ENCODE data around the gene ZC3H18. TPM values are rescaled to one million over a fixed set of nuclear protein-coding genes. Genes with fewer than 3 reads are reported as not detected.

The ZC3H18 gene
- total and polyA plus RNA-seq, 5 donors from 2014 or later = 10.9 to 162 (median 13.6) TPM

DNA sequence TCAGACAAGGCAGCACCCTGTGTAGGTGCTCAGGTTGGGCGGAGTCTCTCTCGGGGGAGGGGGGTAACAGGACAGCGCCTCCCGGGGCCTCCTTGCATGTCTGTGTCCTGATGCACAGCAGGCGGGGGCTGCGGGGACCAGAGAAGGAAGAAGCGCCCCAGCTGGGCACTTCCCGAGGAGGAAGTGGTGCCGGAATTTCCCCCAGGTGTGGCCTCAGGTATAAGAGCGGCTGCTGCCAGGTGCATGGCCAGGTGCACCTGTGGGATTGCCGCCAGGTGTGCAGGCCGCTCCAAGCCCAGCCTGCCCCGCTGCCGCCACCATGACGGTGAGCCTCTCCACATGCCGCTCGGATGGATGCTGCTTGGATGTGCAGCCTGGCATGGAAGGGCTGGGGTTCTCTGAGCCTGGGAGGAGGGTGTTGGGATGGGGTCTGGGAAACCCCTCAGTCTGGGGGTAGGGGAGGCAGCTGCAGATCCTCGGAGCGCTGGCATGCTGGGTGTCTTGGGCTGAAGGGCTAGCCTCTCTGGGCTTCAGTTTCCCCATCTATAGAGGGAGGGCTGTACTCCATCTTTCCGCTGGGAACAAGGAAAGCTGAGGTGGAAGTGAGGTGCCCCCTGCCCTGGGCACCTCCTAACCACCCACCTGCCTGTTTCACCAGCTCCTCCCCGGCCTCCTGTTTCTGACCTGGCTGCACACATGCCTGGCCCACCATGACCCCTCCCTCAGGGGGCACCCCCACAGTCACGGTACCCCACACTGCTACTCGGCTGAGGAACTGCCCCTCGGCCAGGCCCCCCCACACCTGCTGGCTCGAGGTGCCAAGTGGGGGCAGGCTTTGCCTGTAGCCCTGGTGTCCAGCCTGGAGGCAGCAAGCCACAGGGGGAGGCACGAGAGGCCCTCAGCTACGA is 68.4 kb downstream of the ZC3H18 start, which contains the start of gene IL17C:
TSS of gene IL17C (plus strand) at position 250 of the 908 bp plus-strand sequence. CDS start at position 320, 70 bp downstream.
- no peaks in the 10 kb centered on the region for H3K9me3 ChIP-seq (ENCODE audit: control insufficient read depth in 2 of 2, low read length in 2 of 2)
- Mint-ChIP-seq H3K4me3 (peak within 1 kb of the TSS; percentile 29 to 90 (median 56)), H3K4me1 (peaks cover 8 to 42% (median 16%) of the 10 kb centered on the region in 4 donors), H3K27me3 (peaks cover 34% of the 10 kb centered on the region), H3K27ac (peak within 1 kb of the TSS in 2 of 3 donors; percentile 21 to 54), H3K36me3 (no peaks in the 10 kb centered on the region), H3K9me3 (peaks cover 0 to 4% (median 0%) of the 10 kb centered on the region in 7 donors)
- no peak within 1 kb of the TSS for H3K4me3 ChIP-seq (ENCODE audit: low read depth, low read length)
- H3K27me3 ChIP-seq (ENCODE audit: control insufficient read depth, insufficient read depth, low read length) = no peaks in the 10 kb centered on the region
- peaks cover 5% of the 10 kb centered on the region for H3K36me3 ChIP-seq (ENCODE audit: control insufficient read depth, insufficient read depth, low read length)
- H3K4me1 ChIP-seq (ENCODE audit: control insufficient read depth, insufficient read depth, low read length, poor library complexity, severe bottlenecking) = peaks cover 58% of the 10 kb centered on the region
- H3K27ac ChIP-seq (ENCODE audit: insufficient read depth, low read length, poor library complexity, severe bottlenecking) = no peak within 1 kb of the TSS
- ATAC-seq (ENCODE audit: low read depth in 2 of 2) (no peak), DNase-seq (peak in 1 of 3 donors; percentile 30)

DNA sequence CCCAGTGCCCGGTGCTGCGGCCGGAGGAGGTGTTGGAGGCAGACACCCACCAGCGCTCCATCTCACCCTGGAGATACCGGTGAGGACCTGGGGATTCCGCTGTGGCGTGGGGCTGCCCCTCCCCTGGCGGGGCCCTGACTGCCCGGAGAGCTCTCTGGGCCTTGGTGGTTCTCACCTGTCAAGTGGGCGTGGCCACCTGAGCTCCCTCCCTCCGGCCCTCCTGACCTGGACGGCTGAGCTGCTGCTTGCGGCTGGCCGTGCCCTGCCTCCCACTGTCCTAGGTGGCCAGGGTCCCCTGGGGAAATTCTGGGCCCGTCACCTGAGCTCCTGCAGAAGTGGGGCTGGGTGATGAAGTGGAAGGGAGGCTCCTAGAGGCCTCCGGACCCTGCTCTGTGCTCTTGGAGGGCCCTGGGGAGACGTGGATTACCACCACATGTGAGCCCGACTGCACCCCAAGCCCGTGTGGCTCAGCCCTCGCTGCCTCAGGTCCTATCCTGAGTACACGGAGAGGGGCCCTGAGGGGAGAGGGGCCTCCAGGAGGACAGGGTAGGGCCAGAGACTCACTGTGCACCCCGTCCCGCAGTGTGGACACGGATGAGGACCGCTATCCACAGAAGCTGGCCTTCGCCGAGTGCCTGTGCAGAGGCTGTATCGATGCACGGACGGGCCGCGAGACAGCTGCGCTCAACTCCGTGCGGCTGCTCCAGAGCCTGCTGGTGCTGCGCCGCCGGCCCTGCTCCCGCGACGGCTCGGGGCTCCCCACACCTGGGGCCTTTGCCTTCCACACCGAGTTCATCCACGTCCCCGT is 69.2 kb downstream of the ZC3H18 start:
- H3K4me3 Mint-ChIP-seq = no peak overlapping the region
- ATAC-seq (ENCODE audit: low read depth in 2 of 2) (no peak), DNase-seq (no peak)
- Histone ChIP-seq H3K27me3 (ENCODE audit: control insufficient read depth, insufficient read depth, low read length) (no peaks in the 10 kb centered on the region), H3K27ac (ENCODE audit: insufficient read depth, low read length, poor library complexity, severe bottlenecking) (no peak overlapping the region), H3K9me3 (ENCODE audit: control insufficient read depth in 2 of 2, low read length in 2 of 2) (no peaks in the 10 kb centered on the region), H3K36me3 (ENCODE audit: control insufficient read depth, insufficient read depth, low read length) (peaks cover 9% of the 10 kb centered on the region), H3K4me3 (ENCODE audit: low read depth, low read length) (no peak overlapping the region), H3K4me1 (ENCODE audit: control insufficient read depth, insufficient read depth, low read length, poor library complexity, severe bottlenecking) (peaks cover 49% of the 10 kb centered on the region)
- H3K4me1 Mint-ChIP-seq = peaks cover 8 to 40% (median 20%) of the 10 kb centered on the region in 4 donors
- H3K9me3 Mint-ChIP-seq = peaks cover 0 to 4% (median 0%) of the 10 kb centered on the region in 7 donors
- peaks cover 34% of the 10 kb centered on the region for H3K27me3 Mint-ChIP-seq
- H3K27ac Mint-ChIP-seq = no peak overlapping the region
- H3K36me3 Mint-ChIP-seq = no peaks in the 10 kb centered on the region

DNA sequence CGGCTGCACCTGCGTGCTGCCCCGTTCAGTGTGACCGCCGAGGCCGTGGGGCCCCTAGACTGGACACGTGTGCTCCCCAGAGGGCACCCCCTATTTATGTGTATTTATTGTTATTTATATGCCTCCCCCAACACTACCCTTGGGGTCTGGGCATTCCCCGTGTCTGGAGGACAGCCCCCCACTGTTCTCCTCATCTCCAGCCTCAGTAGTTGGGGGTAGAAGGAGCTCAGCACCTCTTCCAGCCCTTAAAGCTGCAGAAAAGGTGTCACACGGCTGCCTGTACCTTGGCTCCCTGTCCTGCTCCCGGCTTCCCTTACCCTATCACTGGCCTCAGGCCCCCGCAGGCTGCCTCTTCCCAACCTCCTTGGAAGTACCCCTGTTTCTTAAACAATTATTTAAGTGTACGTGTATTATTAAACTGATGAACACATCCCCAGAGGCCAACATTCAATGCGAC is 69.9 kb downstream of the ZC3H18 start:
- peaks cover 34% of the 10 kb centered on the region for H3K27me3 Mint-ChIP-seq

DNA sequence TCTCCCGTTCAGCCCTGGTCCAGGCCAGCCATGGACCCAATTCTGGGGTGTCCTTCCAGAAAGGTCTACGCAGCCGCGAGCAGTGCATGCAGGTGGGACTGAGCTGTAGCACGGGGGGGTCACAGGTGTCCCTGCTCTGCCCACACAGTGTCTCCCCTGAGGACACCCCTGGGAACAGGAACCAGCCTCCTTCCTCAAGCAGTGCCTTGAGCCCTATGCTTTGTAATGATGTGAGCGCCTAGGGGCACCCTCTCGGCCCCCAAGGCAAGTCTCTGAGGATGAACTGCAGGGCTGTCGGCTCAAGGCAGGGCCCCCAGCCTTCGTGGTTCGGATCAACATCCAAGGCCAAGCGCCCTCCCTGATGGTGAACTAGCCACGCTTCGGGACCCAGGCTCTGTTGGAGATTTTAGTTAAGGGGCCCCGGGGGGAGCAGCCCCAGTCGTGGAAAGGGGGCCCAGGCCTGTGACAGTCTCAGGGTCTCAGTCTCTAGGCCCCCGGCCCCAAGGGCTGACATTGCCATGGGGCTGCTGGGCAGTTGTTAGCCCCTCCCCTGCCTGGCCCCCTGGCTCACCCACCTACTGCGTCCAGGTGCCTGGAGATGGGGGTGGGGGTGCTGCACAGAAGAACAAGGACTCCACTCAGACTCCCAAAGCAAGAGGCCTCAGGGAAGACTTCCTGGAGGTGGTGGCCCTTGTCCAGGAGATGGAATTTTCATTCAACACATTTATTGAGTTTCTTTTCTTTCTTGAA is 70.5 kb downstream of the ZC3H18 start:
- peaks cover 0 to 4% (median 0%) of the 10 kb centered on the region in 7 donors for H3K9me3 Mint-ChIP-seq
- Histone ChIP-seq H3K4me1 (ENCODE audit: control insufficient read depth, insufficient read depth, low read length, poor library complexity, severe bottlenecking) (peaks cover 37% of the 10 kb centered on the region), H3K36me3 (ENCODE audit: control insufficient read depth, insufficient read depth, low read length) (peaks cover 9% of the 10 kb centered on the region), H3K4me3 (ENCODE audit: low read depth, low read length) (no peak overlapping the region), H3K27me3 (ENCODE audit: control insufficient read depth, insufficient read depth, low read length) (no peaks in the 10 kb centered on the region), H3K9me3 (ENCODE audit: control insufficient read depth in 2 of 2, low read length in 2 of 2) (no peaks in the 10 kb centered on the region), H3K27ac (ENCODE audit: insufficient read depth, low read length, poor library complexity, severe bottlenecking) (no peak overlapping the region)
- no peak overlapping the region for H3K27ac Mint-ChIP-seq
- H3K27me3 Mint-ChIP-seq = peaks cover 34% of the 10 kb centered on the region
- ATAC-seq (ENCODE audit: low read depth in 2 of 2) (no peak), DNase-seq (no peak)
- peak overlapping the region in 2 of 4 donors; percentile 24 to 70 for H3K4me3 Mint-ChIP-seq
- H3K4me1 Mint-ChIP-seq = peaks cover 8 to 45% (median 23%) of the 10 kb centered on the region in 4 donors
- H3K36me3 Mint-ChIP-seq = peaks cover 9% of the 10 kb centered on the region

More for the DNA sequence above, 69.9 kb downstream of the ZC3H18 start:
- Mint-ChIP-seq H3K36me3 (peaks cover 5% of the 10 kb centered on the region), H3K9me3 (peaks cover 0 to 4% (median 0%) of the 10 kb centered on the region in 7 donors), H3K27ac (no peak overlapping the region), H3K4me1 (peaks cover 8 to 46% (median 23%) of the 10 kb centered on the region in 4 donors), H3K4me3 (peak overlapping the region in 3 of 4 donors; percentile 21 to 70 (median 24))
- ATAC-seq (ENCODE audit: low read depth in 2 of 2) = no peak
- H3K36me3 ChIP-seq (ENCODE audit: control insufficient read depth, insufficient read depth, low read length) = peaks cover 9% of the 10 kb centered on the region
- H3K27ac ChIP-seq (ENCODE audit: insufficient read depth, low read length, poor library complexity, severe bottlenecking) = no peak overlapping the region
- DNase-seq = no peak
- H3K4me3 ChIP-seq (ENCODE audit: low read depth, low read length) = no peak overlapping the region
- H3K9me3 ChIP-seq (ENCODE audit: control insufficient read depth in 2 of 2, low read length in 2 of 2) = no peaks in the 10 kb centered on the region
- peaks cover 43% of the 10 kb centered on the region for H3K4me1 ChIP-seq (ENCODE audit: control insufficient read depth, insufficient read depth, low read length, poor library complexity, severe bottlenecking)
- no peaks in the 10 kb centered on the region for H3K27me3 ChIP-seq (ENCODE audit: control insufficient read depth, insufficient read depth, low read length)

DNA sequence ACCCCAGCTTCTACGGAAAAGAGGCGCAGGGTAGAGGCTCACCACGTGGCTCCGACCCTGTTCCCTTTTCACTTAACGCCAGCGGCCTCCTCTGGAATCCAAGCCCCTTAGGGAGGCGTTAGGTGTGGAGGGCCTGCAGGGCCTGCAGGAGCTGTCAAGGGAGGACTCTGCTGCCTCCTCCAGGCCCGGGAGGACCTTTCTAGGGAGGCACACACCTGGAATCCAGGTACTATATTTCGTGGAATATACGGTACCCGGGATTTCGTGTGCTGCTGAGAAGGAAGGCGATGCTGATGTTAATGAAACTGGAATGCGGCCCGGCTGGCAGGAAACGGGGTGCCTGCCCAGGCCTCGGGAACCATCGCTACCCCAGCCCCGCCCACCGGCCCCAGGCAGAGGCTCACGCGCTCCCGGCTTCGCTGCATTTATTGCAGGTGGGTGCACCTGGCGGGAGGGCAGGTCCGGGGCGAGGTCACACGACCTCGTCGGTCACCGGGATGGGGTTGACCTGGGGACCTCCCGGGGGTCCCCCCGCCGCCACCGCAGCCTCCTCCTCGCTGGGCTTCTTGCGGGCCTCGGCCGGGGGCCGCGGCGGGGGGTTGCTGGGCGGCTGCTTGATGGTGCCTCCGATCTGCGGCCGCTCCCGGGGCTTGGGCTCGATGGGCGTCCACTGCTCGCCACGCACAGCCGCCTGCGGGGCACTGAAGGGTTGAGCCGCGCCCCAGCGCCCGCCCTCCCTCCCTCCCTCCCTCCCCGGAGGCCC is 72.9 kb downstream of the ZC3H18 start:
- Histone ChIP-seq H3K9me3 (ENCODE audit: control insufficient read depth in 2 of 2, low read length in 2 of 2) (no peaks in the 10 kb centered on the region), H3K4me1 (ENCODE audit: control insufficient read depth, insufficient read depth, low read length, poor library complexity, severe bottlenecking) (peaks cover 37% of the 10 kb centered on the region), H3K27me3 (ENCODE audit: control insufficient read depth, insufficient read depth, low read length) (no peaks in the 10 kb centered on the region), H3K36me3 (ENCODE audit: control insufficient read depth, insufficient read depth, low read length) (peaks cover 9% of the 10 kb centered on the region), H3K27ac (ENCODE audit: insufficient read depth, low read length, poor library complexity, severe bottlenecking) (no peak overlapping the region), H3K4me3 (ENCODE audit: low read depth, low read length) (no peak overlapping the region)
- DNase-seq (no peak), ATAC-seq (ENCODE audit: low read depth in 2 of 2) (no peak)
- Mint-ChIP-seq H3K27ac (peak overlapping the region in 1 of 3 donors; percentile 26), H3K4me3 (peak overlapping the region in 1 of 4 donors; percentile 54), H3K9me3 (peaks cover 0 to 4% (median 0%) of the 10 kb centered on the region in 7 donors), H3K36me3 (peaks cover 9% of the 10 kb centered on the region), H3K4me1 (peaks cover 0 to 33% (median 14%) of the 10 kb centered on the region in 4 donors), H3K27me3 (peaks cover 18% of the 10 kb centered on the region)

DNA sequence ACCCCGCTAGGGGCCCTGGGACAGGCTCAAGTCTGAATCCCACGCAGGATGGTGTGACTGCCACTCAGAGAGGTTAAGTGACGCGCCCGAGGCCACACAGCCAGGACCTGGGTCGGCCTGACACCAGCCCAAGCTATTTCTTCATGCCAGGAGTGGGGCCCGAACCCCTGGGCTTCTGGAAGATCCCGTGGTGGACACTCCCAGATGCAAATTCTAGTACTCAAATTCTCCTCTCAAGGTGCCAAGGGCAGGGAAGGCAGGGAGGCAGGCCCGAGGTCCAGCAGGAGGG is 73.4 kb downstream of the ZC3H18 start:
- Mint-ChIP-seq H3K27me3 (peaks cover 13% of the 10 kb centered on the region), H3K9me3 (peaks cover 0 to 4% (median 0%) of the 10 kb centered on the region in 7 donors), H3K36me3 (peaks cover 9% of the 10 kb centered on the region), H3K27ac (no peak overlapping the region), H3K4me1 (peaks cover 0 to 32% (median 14%) of the 10 kb centered on the region in 4 donors), H3K4me3 (no peak overlapping the region)
- Histone ChIP-seq H3K4me3 (ENCODE audit: low read depth, low read length) (no peak overlapping the region), H3K4me1 (ENCODE audit: control insufficient read depth, insufficient read depth, low read length, poor library complexity, severe bottlenecking) (peaks cover 36% of the 10 kb centered on the region), H3K36me3 (ENCODE audit: control insufficient read depth, insufficient read depth, low read length) (peaks cover 9% of the 10 kb centered on the region), H3K27me3 (ENCODE audit: control insufficient read depth, insufficient read depth, low read length) (no peaks in the 10 kb centered on the region), H3K27ac (ENCODE audit: insufficient read depth, low read length, poor library complexity, severe bottlenecking) (no peak overlapping the region), H3K9me3 (ENCODE audit: control insufficient read depth in 2 of 2, low read length in 2 of 2) (no peaks in the 10 kb centered on the region)
- DNase-seq = no peak
- ATAC-seq (ENCODE audit: low read depth in 2 of 2) = no peak
